Transverse colon (tissue), 4 donors: Measurements from ENCODE around the gene RET.

Experiments
- CTCF ChIP-seq, 5 experiments: fragments of 200-600 bp in 3 of 5; fragments of 450-650 bp in 2 of 5; sonication (generic) in 3 of 5; IDR thresholded peaks; 1 replicate in 2 of 5; 2 replicates in 3 of 5; pipeline ENCODE4 v1.5.1; 2016 to 2017; ENCODE audit warnings: antibody characterized with exemption in 5 of 5, inconsistent platforms in 3 of 5, mild to moderate bottlenecking in 2 of 5, moderate library complexity in 1 of 5
- EP300 ChIP-seq: sonication (generic); formaldehyde crosslinking; IDR thresholded peaks from one replicate; pipeline ENCODE4 v1.6.1; 2017; ENCODE audit warnings: antibody characterized with exemption, low read depth
- POLR2A ChIP-seq: fragments of 450-650 bp; IDR thresholded peaks from one replicate; pipeline ENCODE4 v1.6.1; 2016; ENCODE audit warnings: antibody characterized with exemption, mild to moderate bottlenecking, moderate library complexity
- POLR2AphosphoS5 ChIP-seq, 3 donors: sonication (generic); formaldehyde crosslinking; IDR thresholded peaks; one replicate each; pipeline ENCODE4 v1.6.1; 2016; ENCODE audit warnings: antibody characterized with exemption in 3 of 3

- TF ChIP-seq EP300 = no peak
- TF ChIP-seq CTCF (IDR thresholded peaks at IDR 0.05) = no peak
- TF ChIP-seq POLR2A = no peak
- TF ChIP-seq POLR2AphosphoS5 (IDR thresholded peaks at IDR 0.05) = no peak
Measured at GRCh38 chr10:43059336-43059720, 17.5 kb upstream of the RET start.
